HS-27A (cell line): Measurements from ENCODE around the gene RBM20.
"Not testable (repeated sequence)": the region's sequence is repeated elsewhere in the genome, so short reads cannot be mapped to it uniquely, and the experiment has no call there.

Source experiments
- DNase-seq: peaks from one replicate; pipeline ENCODE4 v3.0.0-alpha.2; 2012; ENCODE audit warnings: low read depth, missing footprints

Gene RBM20

GRCh38 chr10:110643653-110644597 lies at the start of gene RBM20:
Gene RBM20 (plus strand): TSS chr10:110644336. CDS start chr10:110644455, 119 bp downstream.
- no peak for DNase-seq

- DNase-seq, result no peak
Observed at GRCh38 chr10:110597476-110597875, 46.7 kb upstream of the RBM20 start.

GRCh38 chr10:110600487-110601101 lies 43.5 kb upstream of the RBM20 start:
- peak; percentile 8 for DNase-seq

GRCh38 chr10:110601581-110601980 lies 42.6 kb upstream of the RBM20 start:
- DNase-seq, result no peak

GRCh38 chr10:110608087-110608486 lies 36.0 kb upstream of the RBM20 start:
- no peak for DNase-seq

- no peak for DNase-seq
Observed at GRCh38 chr10:110609605-110610004, 34.5 kb upstream of the RBM20 start.

- peak; percentile 4 for DNase-seq
Observed at GRCh38 chr10:110610308-110610774, 33.8 kb upstream of the RBM20 start.

GRCh38 chr10:110610781-110611180 lies 33.4 kb upstream of the RBM20 start:
- DNase-seq, result not testable (repeated sequence)

GRCh38 chr10:110612087-110612486 lies 32.0 kb upstream of the RBM20 start:
- no peak for DNase-seq

GRCh38 chr10:110612629-110613028 lies 31.5 kb upstream of the RBM20 start:
- DNase-seq, result no peak

- no peak for DNase-seq
Observed at GRCh38 chr10:110613341-110613995, 30.7 kb upstream of the RBM20 start.

GRCh38 chr10:110613996-110614495 lies 30.1 kb upstream of the RBM20 start:
- no peak for DNase-seq

- DNase-seq, result no peak
Observed at GRCh38 chr10:110615057-110615747, 28.9 kb upstream of the RBM20 start.

GRCh38 chr10:110616493-110617033 lies 27.6 kb upstream of the RBM20 start:
- no peak for DNase-seq

- DNase-seq, result no peak
Observed at GRCh38 chr10:110617425-110618229, 26.5 kb upstream of the RBM20 start.

GRCh38 chr10:110618230-110618610 lies 25.9 kb upstream of the RBM20 start:
- DNase-seq, result no peak

- DNase-seq, result no peak
Observed at GRCh38 chr10:110619514-110620397, 24.4 kb upstream of the RBM20 start.

- DNase-seq, result no peak
Observed at GRCh38 chr10:110620398-110620719, 23.8 kb upstream of the RBM20 start.

GRCh38 chr10:110623316-110623715 lies 20.8 kb upstream of the RBM20 start:
- DNase-seq, result not testable (repeated sequence)
